ENCODE measurements around the gene ACVR1.

DNA sequence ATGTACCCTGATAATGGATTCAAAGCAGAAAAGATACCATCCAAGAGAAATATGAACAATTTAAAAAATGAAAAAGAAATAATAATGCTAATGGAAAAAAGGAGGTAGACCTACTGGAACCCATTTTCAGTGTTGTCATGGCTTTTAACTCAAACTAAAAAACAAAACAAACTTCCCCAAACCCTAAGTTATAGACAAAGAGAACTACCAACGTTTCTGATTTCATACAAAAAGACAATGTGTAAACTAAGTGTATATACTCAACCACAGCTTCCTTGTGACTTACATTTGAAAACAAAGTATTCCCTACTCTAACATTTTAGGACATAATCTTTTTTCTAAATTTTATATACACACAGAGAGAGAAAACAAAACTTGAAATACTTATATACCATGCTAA, 45.9 kb downstream of the ACVR1 start:
- TF ChIP-seq, protein P1, sequence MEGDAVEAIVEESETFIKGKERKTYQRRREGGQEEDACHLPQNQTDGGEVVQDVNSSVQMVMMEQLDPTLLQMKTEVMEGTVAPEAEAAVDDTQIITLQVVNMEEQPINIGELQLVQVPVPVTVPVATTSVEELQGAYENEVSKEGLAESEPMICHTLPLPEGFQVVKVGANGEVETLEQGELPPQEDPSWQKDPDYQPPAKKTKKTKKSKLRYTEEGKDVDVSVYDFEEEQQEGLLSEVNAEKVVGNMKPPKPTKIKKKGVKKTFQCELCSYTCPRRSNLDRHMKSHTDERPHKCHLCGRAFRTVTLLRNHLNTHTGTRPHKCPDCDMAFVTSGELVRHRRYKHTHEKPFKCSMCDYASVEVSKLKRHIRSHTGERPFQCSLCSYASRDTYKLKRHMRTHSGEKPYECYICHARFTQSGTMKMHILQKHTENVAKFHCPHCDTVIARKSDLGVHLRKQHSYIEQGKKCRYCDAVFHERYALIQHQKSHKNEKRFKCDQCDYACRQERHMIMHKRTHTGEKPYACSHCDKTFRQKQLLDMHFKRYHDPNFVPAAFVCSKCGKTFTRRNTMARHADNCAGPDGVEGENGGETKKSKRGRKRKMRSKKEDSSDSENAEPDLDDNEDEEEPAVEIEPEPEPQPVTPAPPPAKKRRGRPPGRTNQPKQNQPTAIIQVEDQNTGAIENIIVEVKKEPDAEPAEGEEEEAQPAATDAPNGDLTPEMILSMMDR (IDR thresholded peaks at IDR 0.05) = no peak
- no peak for TF ChIP-seq ZFX (IDR thresholded peaks at IDR 0.05; ENCODE audit: borderline replicate concordance)

Data from 22Rv1 (cell line).